ENCODE data around the gene MYRIP. TPM values are rescaled to one million over a fixed set of nuclear protein-coding genes. Genes with fewer than 3 reads are reported as not detected.
A peak's percentile ranks its signal among the peaks of the same experiment; 100 is the strongest.

MYRIP gene
- total RNA-seq, 6 donors from 2014 or later = 0.55 to 4.3 (median 2.1) TPM; not detected in 1

DNA sequence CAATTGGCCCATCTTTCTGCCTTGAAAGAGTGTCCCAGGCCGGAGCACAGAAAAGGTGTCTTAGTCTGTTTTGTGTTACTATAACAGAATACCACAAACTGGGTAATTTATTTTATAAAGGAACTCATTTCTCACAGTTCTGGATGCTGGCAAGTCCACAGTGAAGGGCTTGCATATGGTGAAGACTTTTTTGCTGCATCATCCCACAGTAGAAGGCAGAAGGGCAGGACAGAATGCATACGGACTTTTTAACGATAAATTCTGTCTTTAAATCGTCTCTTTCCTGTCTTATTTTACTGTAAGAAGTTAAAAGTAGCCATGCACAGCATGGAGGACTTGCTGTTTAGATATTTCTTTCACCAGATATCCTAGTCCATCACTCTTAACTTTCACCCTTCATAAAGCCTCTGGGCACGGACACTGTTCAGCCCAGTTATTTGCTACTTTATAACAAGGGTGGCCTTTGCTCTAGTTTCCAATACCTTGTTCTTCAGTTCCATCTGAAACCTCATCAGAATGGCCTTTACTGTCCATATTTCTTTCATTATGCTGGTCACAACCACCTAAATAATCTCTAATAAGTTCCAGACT is 489.8 kb downstream of the MYRIP start:
- ATAC-seq (ENCODE audit: low FRiP score in 2 of 2) (no peak), DNase-seq (no peak)
- H3K27me3 ChIP-seq = no peaks in the 10 kb centered on the region
- WGBS, 2 donors = 83 to 88% methylated on average over 5 of the region's 5 CpGs
- TF ChIP-seq POLR2A (IDR thresholded peaks at IDR 0.05) (no peak), POLR2AphosphoS5 (IDR thresholded peaks at IDR 0.05) (no peak), EP300 (IDR thresholded peaks at IDR 0.05) (no peak)
- TF ChIP-seq, protein P1, sequence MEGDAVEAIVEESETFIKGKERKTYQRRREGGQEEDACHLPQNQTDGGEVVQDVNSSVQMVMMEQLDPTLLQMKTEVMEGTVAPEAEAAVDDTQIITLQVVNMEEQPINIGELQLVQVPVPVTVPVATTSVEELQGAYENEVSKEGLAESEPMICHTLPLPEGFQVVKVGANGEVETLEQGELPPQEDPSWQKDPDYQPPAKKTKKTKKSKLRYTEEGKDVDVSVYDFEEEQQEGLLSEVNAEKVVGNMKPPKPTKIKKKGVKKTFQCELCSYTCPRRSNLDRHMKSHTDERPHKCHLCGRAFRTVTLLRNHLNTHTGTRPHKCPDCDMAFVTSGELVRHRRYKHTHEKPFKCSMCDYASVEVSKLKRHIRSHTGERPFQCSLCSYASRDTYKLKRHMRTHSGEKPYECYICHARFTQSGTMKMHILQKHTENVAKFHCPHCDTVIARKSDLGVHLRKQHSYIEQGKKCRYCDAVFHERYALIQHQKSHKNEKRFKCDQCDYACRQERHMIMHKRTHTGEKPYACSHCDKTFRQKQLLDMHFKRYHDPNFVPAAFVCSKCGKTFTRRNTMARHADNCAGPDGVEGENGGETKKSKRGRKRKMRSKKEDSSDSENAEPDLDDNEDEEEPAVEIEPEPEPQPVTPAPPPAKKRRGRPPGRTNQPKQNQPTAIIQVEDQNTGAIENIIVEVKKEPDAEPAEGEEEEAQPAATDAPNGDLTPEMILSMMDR (IDR thresholded peaks at IDR 0.05) = no peak
- H3K9me3 ChIP-seq = no peaks in the 10 kb centered on the region
- peaks cover 0 to 4% (median 0%) of the 10 kb centered on the region in 4 donors for H3K36me3 ChIP-seq
- H3K4me3 ChIP-seq = no peak overlapping the region
- H3K4me1 ChIP-seq = peaks cover 0 to 8% (median 4%) of the 10 kb centered on the region in 4 donors
- peak overlapping the region in 3 of 4 donors; percentile 32 to 71 (median 62) for H3K27ac ChIP-seq

DNA sequence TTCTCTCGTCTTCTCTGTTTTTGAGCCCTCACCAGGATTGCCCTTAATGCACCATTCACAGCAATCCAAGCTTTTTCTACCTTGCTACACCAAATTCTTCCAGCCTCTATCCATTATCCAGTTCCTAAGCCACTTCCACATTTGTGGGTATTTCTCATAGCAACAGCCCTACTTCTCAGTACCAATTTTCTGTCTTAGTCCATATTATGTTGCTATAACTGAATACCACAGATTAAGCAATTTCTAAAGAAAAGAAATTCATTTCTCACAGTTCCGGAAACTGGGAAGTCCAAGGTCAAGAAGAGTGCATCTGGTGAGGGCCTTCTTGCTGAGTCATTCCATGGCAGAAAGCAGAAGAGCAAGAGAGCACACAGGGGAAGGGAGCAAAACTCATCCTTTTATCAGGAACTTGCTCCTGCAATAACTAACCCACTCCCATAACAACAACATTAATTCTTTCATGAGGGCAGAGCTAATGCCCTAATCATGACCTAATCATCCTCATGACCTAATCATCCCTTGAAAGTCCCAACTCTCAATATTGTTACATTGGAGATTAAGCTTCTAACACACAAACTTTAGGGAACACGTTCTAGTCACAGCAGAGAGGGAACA is 490.4 kb downstream of the MYRIP start:
- 60 to 75% methylated on average over 3 of the region's 3 CpGs for WGBS, 2 donors
- H3K4me3 ChIP-seq = no peak overlapping the region
- DNase-seq = peak in 1 of 2 donors; percentile 55
- peaks cover 0 to under 1% (median 0%) of the 10 kb centered on the region in 4 donors for H3K36me3 ChIP-seq
- ATAC-seq (ENCODE audit: low FRiP score in 2 of 2) = peak; percentile 75 to 96
- no peaks in the 10 kb centered on the region for H3K9me3 ChIP-seq
- no peaks in the 10 kb centered on the region for H3K27me3 ChIP-seq
- H3K4me1 ChIP-seq = peaks cover 0 to 8% (median 4%) of the 10 kb centered on the region in 4 donors
- H3K27ac ChIP-seq = peak overlapping the region in 3 of 4 donors; percentile 32 to 71 (median 62)
- TF ChIP-seq POLR2AphosphoS5 (IDR thresholded peaks at IDR 0.05) = peak; percentile 52 to 85
- TF ChIP-seq, protein P1 (IDR thresholded peaks at IDR 0.05) = no peak
- peak in 1 of 4 donors; percentile 45 for TF ChIP-seq EP300 (IDR thresholded peaks at IDR 0.05)

DNA sequence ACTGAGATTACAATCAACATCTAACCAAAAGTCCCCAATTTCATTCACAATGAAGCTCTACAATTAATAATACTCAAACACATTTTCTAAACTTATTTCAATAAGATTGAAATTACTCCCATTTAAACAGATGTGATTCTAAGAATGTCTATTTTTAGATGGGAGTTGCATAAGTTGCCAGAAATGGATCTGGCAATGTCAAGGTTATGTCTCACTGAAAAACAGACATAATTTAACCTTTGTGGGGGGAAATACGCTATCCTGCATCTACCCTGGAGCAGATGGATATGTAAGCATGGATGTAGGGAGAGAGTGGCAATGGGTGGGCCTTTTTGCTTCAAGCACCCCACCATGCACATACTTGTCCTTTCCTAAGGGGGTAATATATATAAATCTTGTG is 493.4 kb downstream of the MYRIP start:
- Histone ChIP-seq H3K9me3 (no peaks in the 10 kb centered on the region), H3K4me1 (peaks cover 0 to 8% (median 4%) of the 10 kb centered on the region in 4 donors), H3K36me3 (no peaks in the 10 kb centered on the region), H3K27ac (no peak overlapping the region), H3K4me3 (no peak overlapping the region), H3K27me3 (no peaks in the 10 kb centered on the region)
- no peak for TF ChIP-seq POLR2AphosphoS5 (IDR thresholded peaks at IDR 0.05)
- TF ChIP-seq, protein P1 (IDR thresholded peaks at IDR 0.05) = no peak
- no peak for TF ChIP-seq EP300 (IDR thresholded peaks at IDR 0.05)
- TF ChIP-seq POLR2A (IDR thresholded peaks at IDR 0.05) = no peak
- ATAC-seq (ENCODE audit: low FRiP score in 2 of 2) = no peak
- 66 to 79% methylated on average over 1 of the region's 1 CpG for whole genome bisulfite sequencing, 2 donors
- no peak for DNase-seq

DNA sequence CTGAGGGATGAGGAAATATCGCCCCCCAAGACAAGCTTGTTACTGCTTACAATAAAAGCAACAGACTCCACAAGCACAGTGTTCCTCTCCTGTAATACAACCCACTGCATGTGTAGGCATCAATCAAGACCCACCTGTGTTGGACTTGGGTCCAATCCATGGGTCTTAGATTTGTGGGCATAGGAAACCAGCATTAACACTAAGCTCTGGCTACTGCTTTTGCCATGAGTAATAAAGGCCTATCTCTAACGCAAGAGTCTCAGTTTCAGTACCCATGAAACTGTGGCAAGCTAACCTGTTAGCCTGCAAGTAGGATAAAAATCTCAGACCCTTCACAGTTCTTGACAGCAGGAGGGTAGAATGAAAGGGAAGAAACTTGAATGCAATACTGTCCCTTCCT is 494.9 kb downstream of the MYRIP start:
- Histone ChIP-seq H3K36me3 (no peaks in the 10 kb centered on the region), H3K4me3 (no peak overlapping the region), H3K4me1 (peaks cover 4 to 13% (median 8%) of the 10 kb centered on the region in 4 donors), H3K27me3 (no peaks in the 10 kb centered on the region), H3K27ac (no peak overlapping the region), H3K9me3 (no peaks in the 10 kb centered on the region)
- ATAC-seq (ENCODE audit: low FRiP score in 2 of 2) (no peak), DNase-seq (no peak)
- TF ChIP-seq, protein P1 (IDR thresholded peaks at IDR 0.05) = no peak
- TF ChIP-seq POLR2A (IDR thresholded peaks at IDR 0.05) (no peak), EP300 (IDR thresholded peaks at IDR 0.05) (no peak), POLR2AphosphoS5 (IDR thresholded peaks at IDR 0.05) (no peak)
- 80 to 85% methylated on average over 2 of the region's 2 CpGs for WGBS, 2 donors
